ENCODE measurements around the gene INO80B. TPM values are rescaled to one million over a fixed set of nuclear protein-coding genes. Genes with fewer than 3 reads are reported as not detected.

INO80B gene
- polyA plus RNA-seq, 1 of the 3 experiments (the other 2 are of a cell fraction) = 41.7 TPM

GRCh38 chr2:74502720-74503505 lies 48.0 kb downstream of the INO80B start:
- WGBS (ENCODE audit: low lambda C conversion rate) = 91% methylated on average over 47 of the region's 67 CpGs
- peaks cover 15 to 20% of the 10 kb centered on the region in 2 experiments for H3K36me3 ChIP-seq (replicated peaks in 1 of 2; ENCODE audit: control insufficient read depth in 1 of 2, insufficient read depth in 2 of 2, low read length in 1 of 2)
- no peak overlapping the region for H3K4me3 ChIP-seq (ENCODE audit: low read depth in 2 of 2, low read length in 1 of 2)
- no peaks in the 10 kb centered on the region for H3K9me2 ChIP-seq
- no peak overlapping the region for H3K9ac ChIP-seq
- H3F3A ChIP-seq (replicated peaks; ENCODE audit: insufficient read depth) = peaks cover 11% of the 10 kb centered on the region
- no peaks in the 10 kb centered on the region for H4K20me1 ChIP-seq (ENCODE audit: insufficient read depth)
- ChIA-PET CTCF (interaction anchor here (1.0 to 7.5 kb wide), 4 partner anchors 10 to 88 kb away, joined by 3 to 56 read pairs (median 7); partner anchors contain the start of genes CCDC142 and TTC31), POLR2A (no interaction called here)
- H3K27me3 ChIP-seq (ENCODE audit: insufficient read depth) = no peaks in the 10 kb centered on the region
- H3K27ac ChIP-seq (ENCODE audit: low read depth in 2 of 2, low read length in 1 of 2) = no peak overlapping the region; a peak in 1 of 4 replicates
- H2AFZ ChIP-seq (ENCODE audit: low read depth) = no peak overlapping the region
- no peak overlapping the region for H3K4me2 ChIP-seq
- H3K9me3 ChIP-seq = no peaks in the 10 kb centered on the region
- no peak for TF ChIP-seq USF1 (IDR thresholded peaks at IDR 0.05; ENCODE audit: borderline replicate concordance, low read depth)
- TF ChIP-seq MAX (IDR thresholded peaks at IDR 0.05; ENCODE audit: low read depth) = no peak
- TF ChIP-seq EP300 (IDR thresholded peaks at IDR 0.05; ENCODE audit: borderline replicate concordance in 1 of 2, low read depth in 1 of 2, low read length in 1 of 2) = no peak
- TF ChIP-seq NFIC (IDR thresholded peaks at IDR 0.05; ENCODE audit: borderline replicate concordance) = no peak
- TF ChIP-seq REST (IDR thresholded peaks at IDR 0.05; ENCODE audit: low read depth, low read length) = no peak
- no peak for TF ChIP-seq YY1 (IDR thresholded peaks at IDR 0.05; ENCODE audit: low read depth)
- no peak for TF ChIP-seq RFX5 (IDR thresholded peaks at IDR 0.05; ENCODE audit: low read length)
- TF ChIP-seq CHD2 (IDR thresholded peaks at IDR 0.05; ENCODE audit: low read length, partially characterized antibody) = no peak
- TF ChIP-seq FOSL2 (IDR thresholded peaks at IDR 0.05; ENCODE audit: borderline replicate concordance, low read depth) = no peak
- TF ChIP-seq CTCF (IDR thresholded peaks at IDR 0.05) = no peak
- peaks cover 12 to 37% of the 10 kb centered on the region in 2 experiments; a peak in 2 of 4 replicates for H3K4me1 ChIP-seq (ENCODE audit: control insufficient read depth in 1 of 2, insufficient read depth in 2 of 2, low read depth in 1 of 2, low read length in 1 of 2)
- DNase-seq = peak; percentile 30
- H3K79me2 ChIP-seq (ENCODE audit: insufficient read depth) = peaks cover 17% of the 10 kb centered on the region; the same call in 1 of the 2 replicates
